ENCODE results near the gene SPSB1.

GRCh38 chr1:9308236-9308785 lies 15.6 kb downstream of the SPSB1 start:
- TF ChIP-seq MXI1 (conservative IDR thresholded peaks at IDR 0.05; ENCODE audit: poor library complexity, severe bottlenecking) (no peak), RAD21 (conservative IDR thresholded peaks at IDR 0.05) (no peak), CTCF (IDR thresholded peaks at IDR 0.05; ENCODE audit: poor library complexity, severe bottlenecking) (no peak), SMC3 (conservative IDR thresholded peaks at IDR 0.05; ENCODE audit: poor library complexity) (no peak), REST (IDR thresholded peaks at IDR 0.05; ENCODE audit: borderline replicate concordance) (no peak)

Measured in neural cell (in vitro differentiated cells).